Vagina (tissue), 2 donors: ENCODE data around the gene WDR54.

Experiments used
- POLR2A ChIP-seq, 2 donors: fragments of 450-650 bp; IDR thresholded peaks; one replicate each; pipeline ENCODE4 v1.6.1; 2017; ENCODE audit warnings: antibody characterized with exemption in 2 of 2, mild to moderate bottlenecking in 2 of 2, moderate library complexity in 2 of 2
- TF ChIP-seq, protein P1 (sequence below), 3 experiments: fragments of 450-650 bp in 2 of 3; fragments of 200-600 bp in 1 of 3; sonication (generic) in 1 of 3; IDR thresholded peaks; one replicate each; pipeline ENCODE4 v1.5.1; 2017 to 2019; ENCODE audit warnings: antibody characterized with exemption in 3 of 3, mild to moderate bottlenecking in 2 of 3, moderate library complexity in 2 of 3

DNA sequence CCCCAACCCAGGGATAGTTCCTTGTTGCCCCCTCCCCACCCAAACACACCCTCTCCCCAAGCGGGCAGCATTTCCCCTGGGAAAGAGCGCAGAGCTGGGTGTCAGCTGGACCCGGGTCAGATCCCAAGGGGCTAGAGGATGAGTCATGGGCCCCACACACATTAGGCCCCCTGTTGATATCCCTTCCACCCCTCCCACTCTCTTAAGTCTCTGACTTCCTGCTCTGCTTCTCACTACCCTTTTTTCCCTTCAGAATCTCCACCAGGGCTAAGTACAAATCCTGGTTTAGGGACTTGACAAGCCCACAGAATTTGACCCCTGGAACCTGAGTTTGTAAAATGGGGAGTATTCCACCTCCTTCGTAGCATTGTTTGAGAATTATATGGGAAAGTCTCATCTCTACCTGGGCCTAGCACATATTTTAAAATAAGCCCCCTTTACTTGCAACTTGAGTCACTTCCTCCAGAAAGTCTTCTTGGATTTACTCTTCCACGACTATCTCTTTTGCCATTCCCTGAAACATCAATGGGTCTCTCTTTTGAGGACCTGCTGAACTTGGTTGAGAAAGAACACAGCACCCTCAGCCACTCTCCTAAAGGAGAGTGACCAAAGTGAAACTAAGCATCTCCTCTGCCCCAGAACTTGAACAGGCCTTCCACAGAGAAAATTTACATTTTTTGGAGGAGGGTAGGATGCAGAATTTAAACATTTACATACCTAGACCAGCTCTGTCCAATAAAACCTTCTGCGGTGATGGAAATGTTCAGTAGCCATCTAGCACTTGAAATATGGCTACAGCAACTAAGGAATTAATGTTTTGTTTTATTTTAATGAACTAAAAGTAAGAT is 15.5 kb downstream of the WDR54 start:
- TF ChIP-seq, protein P1, sequence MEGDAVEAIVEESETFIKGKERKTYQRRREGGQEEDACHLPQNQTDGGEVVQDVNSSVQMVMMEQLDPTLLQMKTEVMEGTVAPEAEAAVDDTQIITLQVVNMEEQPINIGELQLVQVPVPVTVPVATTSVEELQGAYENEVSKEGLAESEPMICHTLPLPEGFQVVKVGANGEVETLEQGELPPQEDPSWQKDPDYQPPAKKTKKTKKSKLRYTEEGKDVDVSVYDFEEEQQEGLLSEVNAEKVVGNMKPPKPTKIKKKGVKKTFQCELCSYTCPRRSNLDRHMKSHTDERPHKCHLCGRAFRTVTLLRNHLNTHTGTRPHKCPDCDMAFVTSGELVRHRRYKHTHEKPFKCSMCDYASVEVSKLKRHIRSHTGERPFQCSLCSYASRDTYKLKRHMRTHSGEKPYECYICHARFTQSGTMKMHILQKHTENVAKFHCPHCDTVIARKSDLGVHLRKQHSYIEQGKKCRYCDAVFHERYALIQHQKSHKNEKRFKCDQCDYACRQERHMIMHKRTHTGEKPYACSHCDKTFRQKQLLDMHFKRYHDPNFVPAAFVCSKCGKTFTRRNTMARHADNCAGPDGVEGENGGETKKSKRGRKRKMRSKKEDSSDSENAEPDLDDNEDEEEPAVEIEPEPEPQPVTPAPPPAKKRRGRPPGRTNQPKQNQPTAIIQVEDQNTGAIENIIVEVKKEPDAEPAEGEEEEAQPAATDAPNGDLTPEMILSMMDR (IDR thresholded peaks at IDR 0.05), result no peak
- no peak for TF ChIP-seq POLR2A (IDR thresholded peaks at IDR 0.05)
